HEK293 (cell line): ENCODE data around the gene EIF4A3.
"Not testable (repeated sequence)": the region's sequence is repeated elsewhere in the genome, so short reads cannot be mapped to it uniquely, and the experiment has no call there.

Experiments used
- GLIS1 ChIP-seq: fragments of 450-650 bp; formaldehyde crosslinking; IDR thresholded peaks from 2 replicates; pipeline ENCODE4 v1.5.1; 2016; ENCODE audit warnings: missing biosample characterization, missing genetic modification characterization
- ZBTB17 ChIP-seq: fragments of 450-650 bp; formaldehyde crosslinking; IDR thresholded peaks from 2 replicates; pipeline ENCODE4 v1.5.1; 2016; ENCODE audit warnings: missing biosample characterization, missing genetic modification characterization
- ZFP41 ChIP-seq: fragments of 450-650 bp; formaldehyde crosslinking; IDR thresholded peaks from 2 replicates; pipeline ENCODE4 v1.5.1; 2016; ENCODE audit warnings: missing biosample characterization, missing genetic modification characterization, borderline replicate concordance
- ZNF184 ChIP-seq: fragments of 450-650 bp; IDR thresholded peaks from 2 replicates; pipeline ENCODE4 v1.5.1; 2018; ENCODE audit warnings: missing biosample characterization, mild to moderate bottlenecking, missing genetic modification characterization
- TF ChIP-seq, protein P1 (sequence below): fragments of 450-650 bp; formaldehyde crosslinking; conservative IDR thresholded peaks from 2 replicates; pipeline ENCODE4 v1.5.1; 2016; ENCODE audit warnings: low read depth, missing biosample characterization, missing genetic modification characterization
- TF ChIP-seq, protein P2 (sequence below): fragments of 450-650 bp; formaldehyde crosslinking; IDR thresholded peaks from 2 replicates; pipeline ENCODE4 v1.5.1; 2016; ENCODE audit warnings: missing biosample characterization, missing genetic modification characterization
- TF ChIP-seq, protein P3 (sequence below): fragments of 450-650 bp; formaldehyde crosslinking; IDR thresholded peaks from 2 replicates; pipeline ENCODE4 v1.5.1; 2016; ENCODE audit warnings: missing biosample characterization, missing genetic modification characterization, low read depth

DNA sequence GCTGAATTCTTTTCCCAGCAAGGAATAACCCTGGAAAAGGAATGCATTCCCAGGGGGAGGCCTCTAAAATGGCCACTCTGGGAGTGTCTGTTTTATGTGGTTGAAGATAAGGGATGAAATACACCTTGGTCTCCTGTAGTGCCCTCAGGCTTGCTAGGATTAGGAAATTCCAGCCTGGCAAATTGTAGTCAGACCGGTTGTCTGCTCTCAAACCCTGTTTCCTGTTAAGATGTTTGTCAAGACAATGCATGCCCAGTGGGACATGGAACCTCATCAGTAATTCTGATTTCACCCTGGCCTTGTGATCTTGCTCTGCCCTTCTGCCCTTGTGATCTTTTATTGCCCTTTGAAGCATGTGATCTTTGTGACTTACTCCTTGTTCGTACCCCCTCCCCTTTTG is 8.7 kb upstream of the EIF4A3 start:
- not testable (repeated sequence) for TF ChIP-seq ZFP41
- TF ChIP-seq, protein P1, sequence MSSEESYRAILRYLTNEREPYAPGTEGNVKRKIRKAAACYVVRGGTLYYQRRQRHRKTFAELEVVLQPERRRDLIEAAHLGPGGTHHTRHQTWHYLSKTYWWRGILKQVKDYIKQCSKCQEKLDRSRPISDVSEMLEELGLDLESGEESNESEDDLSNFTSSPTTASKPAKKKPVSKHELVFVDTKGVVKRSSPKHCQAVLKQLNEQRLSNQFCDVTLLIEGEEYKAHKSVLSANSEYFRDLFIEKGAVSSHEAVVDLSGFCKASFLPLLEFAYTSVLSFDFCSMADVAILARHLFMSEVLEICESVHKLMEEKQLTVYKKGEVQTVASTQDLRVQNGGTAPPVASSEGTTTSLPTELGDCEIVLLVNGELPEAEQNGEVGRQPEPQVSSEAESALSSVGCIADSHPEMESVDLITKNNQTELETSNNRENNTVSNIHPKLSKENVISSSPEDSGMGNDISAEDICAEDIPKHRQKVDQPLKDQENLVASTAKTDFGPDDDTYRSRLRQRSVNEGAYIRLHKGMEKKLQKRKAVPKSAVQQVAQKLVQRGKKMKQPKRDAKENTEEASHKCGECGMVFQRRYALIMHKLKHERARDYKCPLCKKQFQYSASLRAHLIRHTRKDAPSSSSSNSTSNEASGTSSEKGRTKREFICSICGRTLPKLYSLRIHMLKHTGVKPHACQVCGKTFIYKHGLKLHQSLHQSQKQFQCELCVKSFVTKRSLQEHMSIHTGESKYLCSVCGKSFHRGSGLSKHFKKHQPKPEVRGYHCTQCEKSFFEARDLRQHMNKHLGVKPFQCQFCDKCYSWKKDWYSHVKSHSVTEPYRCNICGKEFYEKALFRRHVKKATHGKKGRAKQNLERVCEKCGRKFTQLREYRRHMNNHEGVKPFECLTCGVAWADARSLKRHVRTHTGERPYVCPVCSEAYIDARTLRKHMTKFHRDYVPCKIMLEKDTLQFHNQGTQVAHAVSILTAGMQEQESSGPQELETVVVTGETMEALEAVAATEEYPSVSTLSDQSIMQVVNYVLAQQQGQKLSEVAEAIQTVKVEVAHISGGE: not testable (repeated sequence)
- TF ChIP-seq, protein P2, sequence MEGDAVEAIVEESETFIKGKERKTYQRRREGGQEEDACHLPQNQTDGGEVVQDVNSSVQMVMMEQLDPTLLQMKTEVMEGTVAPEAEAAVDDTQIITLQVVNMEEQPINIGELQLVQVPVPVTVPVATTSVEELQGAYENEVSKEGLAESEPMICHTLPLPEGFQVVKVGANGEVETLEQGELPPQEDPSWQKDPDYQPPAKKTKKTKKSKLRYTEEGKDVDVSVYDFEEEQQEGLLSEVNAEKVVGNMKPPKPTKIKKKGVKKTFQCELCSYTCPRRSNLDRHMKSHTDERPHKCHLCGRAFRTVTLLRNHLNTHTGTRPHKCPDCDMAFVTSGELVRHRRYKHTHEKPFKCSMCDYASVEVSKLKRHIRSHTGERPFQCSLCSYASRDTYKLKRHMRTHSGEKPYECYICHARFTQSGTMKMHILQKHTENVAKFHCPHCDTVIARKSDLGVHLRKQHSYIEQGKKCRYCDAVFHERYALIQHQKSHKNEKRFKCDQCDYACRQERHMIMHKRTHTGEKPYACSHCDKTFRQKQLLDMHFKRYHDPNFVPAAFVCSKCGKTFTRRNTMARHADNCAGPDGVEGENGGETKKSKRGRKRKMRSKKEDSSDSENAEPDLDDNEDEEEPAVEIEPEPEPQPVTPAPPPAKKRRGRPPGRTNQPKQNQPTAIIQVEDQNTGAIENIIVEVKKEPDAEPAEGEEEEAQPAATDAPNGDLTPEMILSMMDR (tag by site-specific recombination): not testable (repeated sequence)
- TF ChIP-seq ZNF184 (tag by site-specific recombination) (peak; percentile 80; the same call in 1 of the 2 replicates), ZBTB17 (peak; percentile 32; the same call in 1 of the 2 replicates), GLIS1 (tag by site-specific recombination) (peak; percentile 19; the same call in 1 of the 2 replicates)
- TF ChIP-seq, protein P3, sequence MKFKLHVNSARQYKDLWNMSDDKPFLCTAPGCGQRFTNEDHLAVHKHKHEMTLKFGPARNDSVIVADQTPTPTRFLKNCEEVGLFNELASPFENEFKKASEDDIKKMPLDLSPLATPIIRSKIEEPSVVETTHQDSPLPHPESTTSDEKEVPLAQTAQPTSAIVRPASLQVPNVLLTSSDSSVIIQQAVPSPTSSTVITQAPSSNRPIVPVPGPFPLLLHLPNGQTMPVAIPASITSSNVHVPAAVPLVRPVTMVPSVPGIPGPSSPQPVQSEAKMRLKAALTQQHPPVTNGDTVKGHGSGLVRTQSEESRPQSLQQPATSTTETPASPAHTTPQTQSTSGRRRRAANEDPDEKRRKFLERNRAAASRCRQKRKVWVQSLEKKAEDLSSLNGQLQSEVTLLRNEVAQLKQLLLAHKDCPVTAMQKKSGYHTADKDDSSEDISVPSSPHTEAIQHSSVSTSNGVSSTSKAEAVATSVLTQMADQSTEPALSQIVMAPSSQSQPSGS (tag by site-specific recombination): not testable (repeated sequence)
